Liver (tissue), 9 donors: Measurements from ENCODE around the gene EPX. TPM values are rescaled to one million over a fixed set of nuclear protein-coding genes. Genes with fewer than 3 reads are reported as not detected.

Source experiments
- DNase-seq: peaks from one replicate; pipeline ENCODE4 v3.0.0-alpha.2; 2017; ENCODE audit warnings: low spot score
- H3K27ac ChIP-seq, 2 donors: one replicate each; pipeline ENCODE4 v1.7.0; 2013; ENCODE audit warnings: inconsistent platforms in 2 of 2, low read length in 2 of 2, control low read depth in 1 of 2, low read depth in 1 of 2, mild to moderate bottlenecking in 1 of 2
- H3K27me3 ChIP-seq, 4 donors: one replicate each; pipeline versions ENCODE4 v1.6.1 to v1.7.0; 2013; ENCODE audit warnings: low read length in 3 of 4, inconsistent platforms in 1 of 4, mild to moderate bottlenecking in 1 of 4, moderate library complexity in 1 of 4; ENCODE audit not compliant: control insufficient read depth in 4 of 4, insufficient read depth in 4 of 4
- H3K36me3 ChIP-seq, 4 donors: one replicate each; pipeline versions ENCODE4 v1.6.1 to v1.7.0; 2013; ENCODE audit warnings: low read length in 3 of 4, mild to moderate bottlenecking in 3 of 4, low read depth in 1 of 4, moderate library complexity in 1 of 4; ENCODE audit not compliant: control insufficient read depth in 4 of 4, insufficient read depth in 3 of 4
- H3K4me1 ChIP-seq, 4 donors: one replicate each; pipeline versions ENCODE4 v1.6.1 to v1.7.0; 2013; ENCODE audit warnings: low read length in 3 of 4, mild to moderate bottlenecking in 3 of 4, moderate library complexity in 1 of 4; ENCODE audit not compliant: control insufficient read depth in 4 of 4, insufficient read depth in 4 of 4
- H3K4me3 ChIP-seq, 3 donors: one replicate each; pipeline versions ENCODE4 v1.6.1 to v1.7.0; 2013; ENCODE audit warnings: low read length in 3 of 3, control low read depth in 1 of 3, low read depth in 1 of 3, mild to moderate bottlenecking in 1 of 3
- H3K9ac ChIP-seq, 2 donors: one replicate each; pipeline ENCODE4 v1.7.0; 2013; ENCODE audit warnings: low read length in 2 of 2, mild to moderate bottlenecking in 2 of 2, moderate library complexity in 2 of 2, control low read depth in 1 of 2, low read depth in 1 of 2
- H3K9me3 ChIP-seq, 4 donors: one replicate each; pipeline versions ENCODE4 v1.6.1 to v1.7.0; 2013; ENCODE audit warnings: low read length in 3 of 4; ENCODE audit not compliant: control insufficient read depth in 4 of 4
- EGR1 ChIP-seq, 2 donors: IDR thresholded peaks; 2 replicates each; pipeline ENCODE4 v1.6.1; 2016 to 2018; ENCODE audit warnings: antibody characterized with exemption in 2 of 2, low read depth in 2 of 2
- FOXA1 ChIP-seq: IDR thresholded peaks from 2 replicates; pipeline ENCODE4 v1.6.1; 2016; ENCODE audit warnings: antibody characterized with exemption
- FOXA2 ChIP-seq: IDR thresholded peaks from 2 replicates; pipeline ENCODE4 v1.6.1; 2016; ENCODE audit warnings: antibody characterized with exemption
- GABPA ChIP-seq, 2 donors: IDR thresholded peaks in 1 of 2; conservative IDR thresholded peaks in 1 of 2; 2 replicates each; pipeline ENCODE4 v1.6.1; 2016; ENCODE audit warnings: antibody characterized with exemption in 2 of 2, mild to moderate bottlenecking in 1 of 2, moderate library complexity in 1 of 2
- HNF4A ChIP-seq, 2 donors: conservative IDR thresholded peaks; 2 replicates each; pipeline ENCODE4 v1.6.1; 2016; ENCODE audit warnings: antibody characterized with exemption in 2 of 2, mild to moderate bottlenecking in 2 of 2
- HNF4G ChIP-seq: IDR thresholded peaks from 2 replicates; pipeline ENCODE4 v1.6.1; 2016; ENCODE audit warnings: antibody characterized with exemption
- JUND ChIP-seq, 2 donors: IDR thresholded peaks; 2 replicates each; pipeline ENCODE4 v1.6.1; 2016; ENCODE audit warnings: antibody characterized with exemption in 2 of 2
- RXRA ChIP-seq, 2 donors: IDR thresholded peaks; 2 replicates each; pipeline ENCODE4 v1.6.1; 2017 to 2018; ENCODE audit warnings: antibody characterized with exemption in 2 of 2, mild to moderate bottlenecking in 1 of 2
- SP1 ChIP-seq: IDR thresholded peaks from 2 replicates; pipeline ENCODE4 v1.6.1; 2018; ENCODE audit warnings: antibody characterized with exemption, mild to moderate bottlenecking
- TAF1 ChIP-seq: conservative IDR thresholded peaks from 2 replicates; pipeline ENCODE4 v1.6.1; 2016; ENCODE audit warnings: antibody characterized with exemption, mild to moderate bottlenecking
- YY1 ChIP-seq: IDR thresholded peaks from 2 replicates; pipeline ENCODE4 v1.6.1; 2016; ENCODE audit warnings: antibody characterized with exemption, mild to moderate bottlenecking
- WGBS: extraction: QIAGEN DNeasy Blood & Tissue Kit; methylation state at CpG from one replicate; pipeline ENCODE4 v1.1.7; 2013; 5-methylcytosine and 5-hydroxymethylcytosine counted together
- polyA plus RNA-seq, 2 donors: library from polyadenylated mRNA; stranded (reverse) in 1 of 2; unstranded in 1 of 2; fragments of 200-250 nt in 1 of 2; fragments of >200 nt in 1 of 2; fragmentation: Nextera tagmentation in 1 of 2; extraction: Ambion mirVana in 1 of 2; gene quantifications; one replicate each; pipeline versions ENCODE4 v1.2.1 to v1.2.3, GENCODE V29; 2013 to 2015
- total RNA-seq, 2 donors: library from RNA; depleted of rRNA; stranded (reverse); fragments of >200 nt; gene quantifications; one replicate each; pipeline ENCODE4 v1.2.3, GENCODE V29; 2014
- TF ChIP-seq, protein P1 (sequence below): IDR thresholded peaks from 2 replicates; pipeline ENCODE4 v1.6.1; 2016; ENCODE audit warnings: antibody characterized with exemption
- TF ChIP-seq, protein P2 (sequence below): IDR thresholded peaks from 2 replicates; pipeline ENCODE4 v1.6.1; 2016; ENCODE audit warnings: antibody characterized with exemption, mild to moderate bottlenecking
- TF ChIP-seq, protein P3 (sequence below): IDR thresholded peaks from 2 replicates; pipeline ENCODE4 v1.6.1; 2016; ENCODE audit warnings: antibody characterized with exemption
- TF ChIP-seq, protein P4 (sequence below): fragments of 150-350 bp; IDR thresholded peaks from 2 replicates; pipeline ENCODE4 v1.5.1; 2017; ENCODE audit warnings: improper control_type of control experiment, low read depth, low read length; ENCODE audit not compliant: missing input control
- donor health status: healthy.
- donor health status: healthy.
- donor health status: healthy.
- donor health status: healthy.
- donor health status: healthy.

Gene EPX
- total and polyA plus RNA-seq, 4 donors, result 0.09 to 10.0 TPM; not detected in 2

DNA sequence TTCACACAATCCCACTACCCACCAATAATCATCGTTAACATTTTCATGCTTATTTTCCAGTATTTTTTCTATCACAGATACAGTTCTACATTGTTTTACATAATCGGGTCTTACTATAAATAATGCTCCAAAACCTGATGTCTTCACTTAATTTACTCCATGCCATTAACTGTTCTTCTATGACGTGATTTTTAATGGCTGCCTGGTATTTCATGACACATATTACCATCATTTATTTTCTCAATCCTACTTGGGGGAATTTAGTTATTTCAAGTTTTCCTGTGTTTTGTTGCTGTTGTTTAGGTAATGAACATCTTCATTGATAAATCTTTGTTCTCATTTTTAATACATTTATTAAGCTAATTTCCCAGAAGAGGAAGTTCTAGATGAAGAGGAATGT, 60.6 kb downstream of the EPX start:
- Histone ChIP-seq H3K4me3 (no peak overlapping the region), H3K36me3 (no peaks in the 10 kb centered on the region), H3K27ac (no peak overlapping the region), H3K9ac (no peak overlapping the region), H3K27me3 (peaks cover 0 to 6% (median 0%) of the 10 kb centered on the region in 4 donors), H3K4me1 (peaks cover 0 to 19% (median 10%) of the 10 kb centered on the region in 4 donors), H3K9me3 (no peaks in the 10 kb centered on the region)
- 83% methylated on average over 3 of the region's 3 CpGs for WGBS
- TF ChIP-seq, protein P1, sequence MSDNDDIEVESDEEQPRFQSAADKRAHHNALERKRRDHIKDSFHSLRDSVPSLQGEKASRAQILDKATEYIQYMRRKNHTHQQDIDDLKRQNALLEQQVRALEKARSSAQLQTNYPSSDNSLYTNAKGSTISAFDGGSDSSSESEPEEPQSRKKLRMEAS, result no peak
- TF ChIP-seq EGR1 (IDR thresholded peaks at IDR 0.05; ENCODE audit: low read depth in 2 of 2) (no peak), TAF1 (no peak), SP1 (no peak), HNF4A (conservative IDR thresholded peaks at IDR 0.05) (no peak), YY1 (no peak), RXRA (IDR thresholded peaks at IDR 0.05) (no peak), GABPA (IDR thresholded peaks at IDR 0.05 in 1 of 2, conservative IDR thresholded peaks at IDR 0.05 in 1 of 2) (no peak), HNF4G (no peak), FOXA1 (no peak), FOXA2 (no peak), JUND (IDR thresholded peaks at IDR 0.05) (no peak)
- TF ChIP-seq, protein P2, sequence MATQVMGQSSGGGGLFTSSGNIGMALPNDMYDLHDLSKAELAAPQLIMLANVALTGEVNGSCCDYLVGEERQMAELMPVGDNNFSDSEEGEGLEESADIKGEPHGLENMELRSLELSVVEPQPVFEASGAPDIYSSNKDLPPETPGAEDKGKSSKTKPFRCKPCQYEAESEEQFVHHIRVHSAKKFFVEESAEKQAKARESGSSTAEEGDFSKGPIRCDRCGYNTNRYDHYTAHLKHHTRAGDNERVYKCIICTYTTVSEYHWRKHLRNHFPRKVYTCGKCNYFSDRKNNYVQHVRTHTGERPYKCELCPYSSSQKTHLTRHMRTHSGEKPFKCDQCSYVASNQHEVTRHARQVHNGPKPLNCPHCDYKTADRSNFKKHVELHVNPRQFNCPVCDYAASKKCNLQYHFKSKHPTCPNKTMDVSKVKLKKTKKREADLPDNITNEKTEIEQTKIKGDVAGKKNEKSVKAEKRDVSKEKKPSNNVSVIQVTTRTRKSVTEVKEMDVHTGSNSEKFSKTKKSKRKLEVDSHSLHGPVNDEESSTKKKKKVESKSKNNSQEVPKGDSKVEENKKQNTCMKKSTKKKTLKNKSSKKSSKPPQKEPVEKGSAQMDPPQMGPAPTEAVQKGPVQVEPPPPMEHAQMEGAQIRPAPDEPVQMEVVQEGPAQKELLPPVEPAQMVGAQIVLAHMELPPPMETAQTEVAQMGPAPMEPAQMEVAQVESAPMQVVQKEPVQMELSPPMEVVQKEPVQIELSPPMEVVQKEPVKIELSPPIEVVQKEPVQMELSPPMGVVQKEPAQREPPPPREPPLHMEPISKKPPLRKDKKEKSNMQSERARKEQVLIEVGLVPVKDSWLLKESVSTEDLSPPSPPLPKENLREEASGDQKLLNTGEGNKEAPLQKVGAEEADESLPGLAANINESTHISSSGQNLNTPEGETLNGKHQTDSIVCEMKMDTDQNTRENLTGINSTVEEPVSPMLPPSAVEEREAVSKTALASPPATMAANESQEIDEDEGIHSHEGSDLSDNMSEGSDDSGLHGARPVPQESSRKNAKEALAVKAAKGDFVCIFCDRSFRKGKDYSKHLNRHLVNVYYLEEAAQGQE, result no peak
- TF ChIP-seq, protein P3, sequence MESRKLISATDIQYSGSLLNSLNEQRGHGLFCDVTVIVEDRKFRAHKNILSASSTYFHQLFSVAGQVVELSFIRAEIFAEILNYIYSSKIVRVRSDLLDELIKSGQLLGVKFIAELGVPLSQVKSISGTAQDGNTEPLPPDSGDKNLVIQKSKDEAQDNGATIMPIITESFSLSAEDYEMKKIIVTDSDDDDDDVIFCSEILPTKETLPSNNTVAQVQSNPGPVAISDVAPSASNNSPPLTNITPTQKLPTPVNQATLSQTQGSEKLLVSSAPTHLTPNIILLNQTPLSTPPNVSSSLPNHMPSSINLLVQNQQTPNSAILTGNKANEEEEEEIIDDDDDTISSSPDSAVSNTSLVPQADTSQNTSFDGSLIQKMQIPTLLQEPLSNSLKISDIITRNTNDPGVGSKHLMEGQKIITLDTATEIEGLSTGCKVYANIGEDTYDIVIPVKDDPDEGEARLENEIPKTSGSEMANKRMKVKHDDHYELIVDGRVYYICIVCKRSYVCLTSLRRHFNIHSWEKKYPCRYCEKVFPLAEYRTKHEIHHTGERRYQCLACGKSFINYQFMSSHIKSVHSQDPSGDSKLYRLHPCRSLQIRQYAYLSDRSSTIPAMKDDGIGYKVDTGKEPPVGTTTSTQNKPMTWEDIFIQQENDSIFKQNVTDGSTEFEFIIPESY, result no peak
- TF ChIP-seq, protein P4, sequence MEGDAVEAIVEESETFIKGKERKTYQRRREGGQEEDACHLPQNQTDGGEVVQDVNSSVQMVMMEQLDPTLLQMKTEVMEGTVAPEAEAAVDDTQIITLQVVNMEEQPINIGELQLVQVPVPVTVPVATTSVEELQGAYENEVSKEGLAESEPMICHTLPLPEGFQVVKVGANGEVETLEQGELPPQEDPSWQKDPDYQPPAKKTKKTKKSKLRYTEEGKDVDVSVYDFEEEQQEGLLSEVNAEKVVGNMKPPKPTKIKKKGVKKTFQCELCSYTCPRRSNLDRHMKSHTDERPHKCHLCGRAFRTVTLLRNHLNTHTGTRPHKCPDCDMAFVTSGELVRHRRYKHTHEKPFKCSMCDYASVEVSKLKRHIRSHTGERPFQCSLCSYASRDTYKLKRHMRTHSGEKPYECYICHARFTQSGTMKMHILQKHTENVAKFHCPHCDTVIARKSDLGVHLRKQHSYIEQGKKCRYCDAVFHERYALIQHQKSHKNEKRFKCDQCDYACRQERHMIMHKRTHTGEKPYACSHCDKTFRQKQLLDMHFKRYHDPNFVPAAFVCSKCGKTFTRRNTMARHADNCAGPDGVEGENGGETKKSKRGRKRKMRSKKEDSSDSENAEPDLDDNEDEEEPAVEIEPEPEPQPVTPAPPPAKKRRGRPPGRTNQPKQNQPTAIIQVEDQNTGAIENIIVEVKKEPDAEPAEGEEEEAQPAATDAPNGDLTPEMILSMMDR, result no peak
- no peak for DNase-seq

Other genes with a start within 250 kb of the EPX start
- 1 to 10 TPM; 2.6 to 3.2 TPM for gene CUEDC1, start 237.3 kb upstream of the EPX start, total RNA-seq
- gene CUEDC1, start 237.3 kb upstream of the EPX start, polyA plus RNA-seq, result 1 to 10 TPM; 3.6 to 4.9 TPM
- gene VEZF1, start 204.5 kb upstream of the EPX start, total RNA-seq, result 10 to 100 TPM; 14.6 to 26.2 TPM
- gene VEZF1, start 204.5 kb upstream of the EPX start, polyA plus RNA-seq, result 1 to 10 TPM; 7.9 to 8.2 TPM
- gene SRSF1, start 185.5 kb upstream of the EPX start, total RNA-seq, result 100 to 1,000 TPM; 162 to 201 TPM
- 10 to 100 TPM; 52.3 to 65.4 TPM for gene SRSF1, start 185.5 kb upstream of the EPX start, polyA plus RNA-seq
- gene DYNLL2, start 109.3 kb upstream of the EPX start, total RNA-seq, result 10 to 100 TPM; 11.3 to 16.9 TPM
- gene DYNLL2, start 109.3 kb upstream of the EPX start, polyA plus RNA-seq, result 10 to 100 TPM in 1 of 2 donors, 1 to 10 TPM in 1; 3.2 to 22.1 TPM
- under 1 TPM in 1 of 2 donors, not detected in 1; under 0.01 TPM for gene OR4D1, start 44.3 kb upstream of the EPX start, total RNA-seq
- not detected for gene OR4D1, start 44.3 kb upstream of the EPX start, polyA plus RNA-seq
- gene OR4D2, start 25.7 kb upstream of the EPX start, total RNA-seq, result not detected
- gene OR4D2, start 25.7 kb upstream of the EPX start, polyA plus RNA-seq, result not detected
- 1 to 10 TPM; 5.7 to 7.9 TPM for gene MKS1, start 26.5 kb downstream of the EPX start, total RNA-seq
- gene MKS1, start 26.5 kb downstream of the EPX start, polyA plus RNA-seq, result 1 to 10 TPM; 4.4 to 4.5 TPM
- gene LPO, start 45.9 kb downstream of the EPX start, total RNA-seq, result not detected
- gene LPO, start 45.9 kb downstream of the EPX start, polyA plus RNA-seq, result not detected
- 100 to 1,000 TPM in 1 of 2 donors, under 1 TPM in 1; 0.17 to 221 TPM for gene MPO, start 88.2 kb downstream of the EPX start, total RNA-seq
- gene MPO, start 88.2 kb downstream of the EPX start, polyA plus RNA-seq, result under 1 TPM; 0.14 to 0.87 TPM
- gene TSPOAP1, start 136.1 kb downstream of the EPX start, total RNA-seq, result 1 to 10 TPM; 2.0 to 4.6 TPM
- gene TSPOAP1, start 136.1 kb downstream of the EPX start, polyA plus RNA-seq, result 1 to 10 TPM; 1.5 to 3.1 TPM
- 10 to 100 TPM; 23.3 to 48.1 TPM for gene SUPT4H1, start 159.5 kb downstream of the EPX start, total RNA-seq
- 10 to 100 TPM; 32.8 to 59.1 TPM for gene SUPT4H1, start 159.5 kb downstream of the EPX start, polyA plus RNA-seq
- gene RNF43, start 224.8 kb downstream of the EPX start, total RNA-seq, result 1 to 10 TPM; 4.5 to 8.4 TPM
- gene RNF43, start 224.8 kb downstream of the EPX start, polyA plus RNA-seq, result 1 to 10 TPM; 4.1 to 5.8 TPM